HG03432 (cell line): ENCODE results near the gene MMP24OS.
"Not testable (repeated sequence)": the region's sequence is repeated elsewhere in the genome, so short reads cannot be mapped to it uniquely, and the experiment has no call there.

Experiments
- ATAC-seq: cut with Tn5 transposase; IDR thresholded peaks from one replicate; pipeline ENCODE4 v1.9.1; 2021; ENCODE audit warnings: mild to moderate bottlenecking, moderate library complexity; ENCODE audit not compliant: unreplicated experiment

Gene MMP24OS

DNA sequence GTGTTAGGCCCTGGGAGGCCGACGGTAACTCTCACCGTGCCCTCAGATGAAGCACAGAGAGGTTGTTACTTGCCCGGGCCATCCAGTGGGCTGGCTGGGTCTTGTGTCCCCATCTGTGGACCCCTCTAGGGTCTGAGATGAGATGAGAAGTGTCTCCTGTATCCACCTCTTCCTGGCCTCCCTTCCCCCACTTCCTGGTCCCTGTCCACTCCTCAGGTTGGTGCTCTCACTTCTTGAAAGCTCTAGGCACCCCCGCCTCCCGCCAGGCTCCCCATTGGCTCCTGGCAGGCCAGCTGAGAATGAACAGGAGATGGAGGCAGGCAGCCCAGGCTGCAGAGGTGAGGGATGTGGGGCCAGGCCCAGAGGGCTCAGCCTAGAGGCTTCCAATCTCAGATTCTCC is 1.5 kb downstream of the MMP24OS start:
- ATAC-seq: no peak

DNA sequence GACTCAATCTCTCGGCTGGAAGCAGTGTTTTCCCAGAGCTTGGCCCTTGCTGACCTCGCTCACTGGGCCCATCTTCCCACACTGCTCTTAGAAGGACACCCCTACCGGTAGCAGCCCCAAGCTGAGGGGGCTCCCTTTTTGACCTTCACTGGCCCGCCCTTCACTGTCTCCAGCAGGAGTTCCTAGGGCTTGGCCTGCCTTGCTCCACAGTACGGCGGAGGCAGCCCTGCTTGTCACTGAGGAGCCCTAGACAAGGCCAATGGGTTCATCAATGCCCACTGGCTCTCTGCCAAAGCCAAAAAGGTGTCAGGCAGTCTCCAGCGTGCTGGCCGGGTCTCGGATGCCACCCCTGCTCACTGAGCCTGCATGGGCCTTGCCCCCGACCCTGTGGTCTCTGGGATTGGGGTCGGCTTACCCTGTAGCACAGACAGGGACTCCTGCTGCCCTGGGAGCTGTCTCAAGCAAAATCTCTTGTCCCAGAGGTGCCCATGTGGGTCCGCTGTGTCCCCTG is 2.1 kb downstream of the MMP24OS start:
- ATAC-seq: no peak

DNA sequence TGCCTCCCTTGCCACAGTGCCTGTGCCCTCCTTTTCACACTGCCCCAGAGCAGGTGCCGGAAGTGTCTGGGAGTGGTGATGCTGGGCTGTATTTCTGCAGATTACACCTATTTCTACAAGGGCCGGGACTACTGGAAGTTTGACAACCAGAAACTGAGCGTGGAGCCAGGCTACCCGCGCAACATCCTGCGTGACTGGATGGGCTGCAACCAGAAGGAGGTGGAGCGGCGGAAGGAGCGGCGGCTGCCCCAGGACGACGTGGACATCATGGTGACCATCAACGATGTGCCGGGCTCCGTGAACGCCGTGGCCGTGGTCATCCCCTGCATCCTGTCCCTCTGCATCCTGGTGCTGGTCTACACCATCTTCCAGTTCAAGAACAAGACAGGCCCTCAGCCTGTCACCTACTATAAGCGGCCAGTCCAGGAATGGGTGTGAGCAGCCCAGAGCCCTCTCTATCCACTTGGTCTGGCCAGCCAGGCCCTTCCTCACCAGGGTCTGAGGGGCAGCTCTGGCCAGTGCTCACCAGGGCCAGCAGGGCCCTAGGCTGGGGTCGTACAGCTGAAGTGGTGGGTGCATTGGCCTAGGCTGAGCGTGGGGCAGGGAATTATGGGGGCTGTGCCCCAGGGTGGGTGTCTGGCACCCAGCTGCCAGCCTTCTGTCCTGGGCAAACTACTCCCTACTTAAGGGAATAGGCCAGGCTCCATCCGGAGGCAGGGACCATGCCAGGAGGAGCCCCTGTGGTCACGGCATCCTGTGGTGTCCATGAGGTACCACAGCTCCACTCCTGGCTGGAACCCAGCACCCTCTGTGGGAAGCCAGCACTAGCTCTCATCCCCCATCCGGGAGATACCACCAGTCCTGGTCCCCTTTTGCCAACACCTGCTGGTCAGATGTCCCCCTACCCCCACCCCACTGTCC is 3.5 kb downstream of the MMP24OS start:
- no peak for ATAC-seq

DNA sequence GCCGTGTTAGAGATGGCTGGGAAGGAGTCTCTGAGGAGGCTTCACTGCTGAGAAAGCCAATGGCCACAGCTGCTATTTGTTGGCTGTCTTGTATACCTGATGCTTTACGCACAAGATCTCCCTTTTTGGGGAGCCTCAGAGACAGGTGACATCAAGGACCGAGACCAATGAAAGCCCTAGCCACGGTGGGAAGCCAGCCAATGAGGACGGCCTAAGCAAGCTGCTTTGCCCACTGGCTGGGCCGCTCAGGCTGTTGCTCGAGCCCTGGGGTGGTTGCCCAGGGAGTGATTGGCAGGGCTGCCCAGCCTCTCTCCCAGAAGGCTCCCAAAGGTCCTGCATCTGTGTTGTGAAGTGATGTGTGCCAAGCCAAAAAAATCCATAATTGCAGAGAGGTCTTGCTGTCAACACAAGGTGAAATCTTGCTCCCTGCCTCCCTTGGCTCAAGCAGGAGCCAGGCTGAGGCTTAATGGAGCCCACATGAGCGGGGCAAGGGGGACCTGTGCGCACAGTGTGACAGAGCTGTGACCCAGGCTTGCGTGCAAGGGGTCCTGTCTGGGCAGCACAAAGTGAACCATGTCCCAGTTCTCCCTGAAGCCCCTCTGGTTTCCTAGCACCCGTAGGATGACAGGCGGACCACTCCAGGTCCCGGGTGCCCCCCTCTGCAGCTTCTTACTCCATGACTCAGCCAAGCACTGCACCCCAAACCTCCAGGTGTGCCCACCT is 4.3 kb downstream of the MMP24OS start:
- ATAC-seq: no peak

DNA sequence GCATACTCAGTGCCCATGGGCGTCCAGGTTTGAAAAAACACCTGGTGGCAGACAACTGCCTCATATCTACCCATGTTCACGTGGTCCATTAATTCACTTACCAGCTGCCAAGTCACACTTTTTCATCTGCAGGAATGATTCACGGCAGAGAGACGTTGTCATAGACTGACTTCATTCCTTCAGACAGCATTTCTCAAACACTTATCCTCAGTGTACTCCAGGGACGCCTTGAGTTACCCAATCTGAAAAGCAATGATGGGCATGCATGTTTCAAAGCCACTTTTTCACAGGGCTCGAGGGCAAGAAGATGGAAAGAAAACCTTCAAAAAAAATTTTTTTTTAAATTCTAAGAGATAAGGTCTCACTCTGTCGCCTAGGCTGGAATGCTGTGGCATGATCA is 6.0 kb downstream of the MMP24OS start:
- ATAC-seq: no peak

DNA sequence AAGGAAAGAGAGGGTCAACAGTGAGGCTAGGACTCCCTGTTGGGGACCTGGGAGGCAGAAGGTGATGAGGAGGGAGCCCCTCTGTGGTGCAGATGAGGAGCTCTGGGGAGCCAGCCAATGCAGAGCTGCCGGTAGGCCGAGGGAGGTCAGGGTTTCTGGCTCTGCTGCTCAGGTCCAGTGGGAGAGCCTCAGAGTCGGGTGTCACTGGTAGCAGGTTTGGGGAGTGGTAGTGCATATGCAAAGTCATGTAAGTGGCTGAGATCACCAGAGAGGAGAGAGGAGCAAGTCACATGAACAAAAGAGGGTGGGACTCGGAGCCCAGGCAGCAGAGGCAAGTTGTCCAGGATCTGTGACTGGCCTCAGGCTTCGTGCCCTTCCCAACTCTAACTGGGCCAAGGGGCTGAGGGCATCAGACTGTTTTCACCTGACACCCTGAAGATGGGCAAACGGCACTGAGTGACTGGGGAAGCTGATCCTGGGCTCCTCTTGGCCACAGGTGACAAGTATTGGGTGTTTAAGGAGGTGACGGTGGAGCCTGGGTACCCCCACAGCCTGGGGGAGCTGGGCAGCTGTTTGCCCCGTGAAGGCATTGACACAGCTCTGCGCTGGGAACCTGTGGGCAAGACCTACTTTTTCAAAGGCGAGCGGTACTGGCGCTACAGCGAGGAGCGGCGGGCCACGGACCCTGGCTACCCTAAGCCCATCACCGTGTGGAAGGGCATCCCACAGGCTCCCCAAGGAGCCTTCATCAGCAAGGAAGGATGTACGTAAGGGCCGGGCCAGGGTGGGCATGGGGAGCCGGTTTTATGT is 6.6 kb downstream of the MMP24OS start:
- ATAC-seq: no peak

DNA sequence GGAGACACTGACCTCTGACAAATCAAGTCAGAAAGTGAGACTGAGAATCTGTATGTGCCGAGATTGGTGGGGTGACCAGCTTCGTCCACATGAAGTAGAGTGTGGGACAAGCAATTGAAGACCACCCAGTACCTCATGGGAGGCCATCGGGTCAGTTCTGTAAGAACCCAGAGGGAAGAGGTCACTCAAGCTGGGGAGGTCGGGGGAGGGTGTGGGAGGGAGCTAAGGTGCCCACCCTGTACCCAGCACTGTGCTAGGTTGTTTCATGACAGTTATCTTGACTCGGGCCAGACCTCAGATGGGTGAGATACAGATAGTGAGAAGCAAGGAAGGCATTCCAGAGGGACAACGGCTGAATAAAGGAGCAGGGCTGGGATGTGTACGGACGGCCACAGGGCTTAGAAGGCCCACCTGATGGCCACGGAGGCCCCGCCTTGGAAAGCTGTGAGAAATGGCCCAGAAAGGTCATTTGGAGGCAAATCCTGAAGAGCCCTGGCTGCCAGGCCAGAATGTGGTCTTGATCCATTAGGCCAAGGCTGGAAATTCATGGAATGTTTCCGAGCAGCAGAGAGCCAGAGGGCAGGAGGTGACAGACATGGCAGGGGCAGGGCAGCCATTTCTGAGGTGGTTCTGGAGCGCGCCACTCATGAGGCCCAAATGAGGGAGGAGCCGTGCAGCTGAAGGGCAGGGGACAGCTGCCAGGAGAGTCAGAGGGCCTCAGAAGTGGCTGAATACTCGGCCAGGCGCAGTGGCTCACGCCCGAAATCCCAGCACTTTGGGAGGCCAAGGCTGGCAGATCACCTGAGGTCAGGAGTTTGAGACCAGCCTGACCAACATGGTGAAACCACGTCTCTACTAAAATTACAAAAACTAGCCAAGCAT is 7.7 kb downstream of the MMP24OS start:
- no peak for ATAC-seq

DNA sequence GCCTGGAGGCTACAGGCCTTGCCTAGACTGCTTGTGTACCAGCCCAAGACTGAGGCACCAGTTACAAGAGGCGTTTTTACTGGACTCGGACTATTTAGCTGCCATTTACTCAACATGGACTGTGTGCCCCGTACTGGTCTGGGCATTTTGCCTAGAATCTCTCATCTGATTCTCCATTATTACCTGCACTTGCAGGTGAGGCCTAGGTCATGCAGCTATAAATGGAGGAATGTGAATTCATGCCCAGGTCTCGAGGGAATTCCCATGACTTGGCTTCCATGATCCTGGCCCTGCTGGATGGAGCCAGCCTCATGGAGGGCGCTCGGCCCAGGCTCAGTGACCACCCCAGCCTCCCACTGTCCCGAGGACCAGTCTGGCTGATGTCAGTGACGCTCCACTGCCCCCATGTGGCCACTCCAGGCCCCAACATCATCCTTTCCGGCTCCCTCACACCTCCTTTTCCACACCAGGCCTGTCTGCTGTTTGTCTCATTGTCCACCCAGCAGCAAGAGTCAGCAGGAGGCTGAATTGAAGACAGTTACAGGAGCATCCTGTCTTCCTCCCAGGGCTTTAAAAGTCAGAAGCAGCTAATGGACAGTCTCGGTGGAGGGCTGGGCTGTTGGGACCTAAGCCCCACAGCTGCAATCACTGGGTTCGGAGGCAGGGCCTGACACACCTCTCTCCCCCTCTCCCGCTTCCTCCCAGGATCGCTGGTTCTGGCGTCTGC is 8.7 kb downstream of the MMP24OS start:
- ATAC-seq: no peak

DNA sequence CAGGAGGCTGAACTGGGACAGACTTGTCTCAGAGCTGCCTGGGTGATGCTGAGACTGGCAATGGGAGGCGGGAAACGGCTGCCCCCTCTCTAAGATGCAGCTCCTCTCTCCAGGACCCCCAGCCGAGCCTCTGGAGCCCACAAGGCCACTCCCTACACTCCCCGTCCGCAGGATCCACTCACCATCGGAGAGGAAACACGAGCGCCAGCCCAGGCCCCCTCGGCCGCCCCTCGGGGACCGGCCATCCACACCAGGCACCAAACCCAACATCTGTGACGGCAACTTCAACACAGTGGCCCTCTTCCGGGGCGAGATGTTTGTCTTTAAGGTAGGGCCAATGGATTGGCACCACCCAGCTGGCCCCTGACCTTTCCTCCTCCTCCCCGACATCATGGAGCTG is 10.8 kb downstream of the MMP24OS start:
- no peak for ATAC-seq

DNA sequence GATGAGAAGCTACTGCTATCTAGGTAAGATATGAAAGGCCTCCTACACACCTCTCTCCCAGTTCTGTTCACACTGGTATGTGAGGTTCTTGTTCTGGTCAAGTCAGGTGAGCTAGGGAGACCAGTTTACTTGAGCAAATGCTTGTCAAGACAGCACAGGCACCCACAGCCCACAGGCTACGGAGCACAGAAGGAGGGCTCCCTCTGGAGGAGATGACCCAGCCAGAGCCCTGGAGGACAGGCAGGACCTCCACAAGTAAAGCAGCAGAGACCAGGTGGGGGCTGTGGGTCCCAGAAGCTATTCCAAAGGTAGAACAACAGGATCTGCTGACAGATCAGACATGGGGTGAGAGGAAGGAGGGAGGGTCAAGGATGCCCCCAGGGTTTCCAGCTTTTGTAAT is 13.2 kb downstream of the MMP24OS start:
- no peak for ATAC-seq

DNA sequence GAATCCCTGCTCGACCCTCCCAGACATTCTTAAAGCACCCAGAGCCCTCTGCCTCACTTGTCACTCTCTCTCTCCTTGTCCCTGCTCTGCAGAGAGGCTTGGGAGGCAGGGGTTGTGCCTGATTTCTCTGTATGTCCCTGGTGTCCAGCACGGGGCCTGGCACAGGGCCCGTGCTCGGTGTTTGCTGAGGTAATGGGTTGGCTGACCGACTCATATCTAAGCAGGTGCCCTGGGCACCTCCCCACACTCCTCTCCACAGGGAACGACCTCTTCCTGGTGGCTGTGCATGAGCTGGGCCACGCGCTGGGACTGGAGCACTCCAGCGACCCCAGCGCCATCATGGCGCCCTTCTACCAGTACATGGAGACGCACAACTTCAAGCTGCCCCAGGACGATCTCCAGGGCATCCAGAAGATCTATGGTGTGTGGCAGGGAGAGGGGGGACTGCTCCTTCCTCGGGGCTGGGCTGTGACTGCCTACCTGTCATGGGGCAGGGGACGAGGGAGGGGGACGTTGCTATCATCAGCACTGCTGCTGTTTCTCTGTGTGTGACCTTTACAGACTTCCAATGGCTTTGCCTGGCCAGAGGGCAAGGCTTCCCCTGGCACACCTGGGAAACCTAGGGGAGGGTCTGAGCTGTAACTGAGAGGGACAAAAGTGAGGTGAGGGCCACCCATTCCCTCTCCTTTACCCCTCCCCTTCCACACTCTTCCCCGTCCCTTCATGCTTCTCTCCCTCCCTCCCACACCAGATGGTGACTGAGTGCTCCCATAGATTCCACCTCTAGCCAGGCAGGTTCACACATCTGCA is 14.2 kb downstream of the MMP24OS start:
- ATAC-seq: no peak

DNA sequence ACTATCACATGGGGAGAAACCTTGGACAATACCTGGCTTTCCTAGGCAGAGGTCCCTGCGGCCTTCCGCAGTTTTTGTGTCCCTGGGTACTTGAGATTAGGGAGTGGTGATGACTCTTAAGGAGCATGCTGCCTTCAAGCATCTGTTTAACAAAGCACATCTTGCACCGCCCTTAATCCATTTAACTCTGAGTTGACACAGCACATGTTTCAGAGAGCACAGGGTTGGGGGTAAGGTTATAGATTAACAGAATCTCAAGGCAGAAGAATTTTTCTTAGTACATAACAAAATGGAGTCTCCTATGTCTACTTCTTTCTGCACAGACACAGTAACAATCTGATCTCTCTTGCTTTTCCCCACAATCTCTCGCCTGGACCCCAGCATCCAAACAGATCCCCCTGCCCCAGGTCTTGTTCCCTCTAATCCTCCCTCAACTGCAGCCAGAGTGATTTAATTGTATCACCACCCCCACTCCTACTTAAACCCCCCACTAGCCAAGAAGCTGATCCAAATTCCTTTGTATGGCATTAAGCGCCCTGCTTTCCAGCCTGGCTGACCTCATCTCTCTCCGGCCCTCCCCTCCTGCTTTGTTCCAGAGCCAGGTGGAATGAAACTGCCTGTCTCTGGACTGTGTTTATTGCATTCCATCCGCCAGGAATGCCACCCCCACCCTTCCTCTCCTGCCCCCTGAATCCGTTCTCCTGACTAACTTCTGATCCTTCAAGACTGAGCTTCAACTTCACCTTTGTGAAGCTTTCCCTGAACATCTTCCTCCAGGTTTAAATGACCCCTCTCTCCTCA is 15.0 kb downstream of the MMP24OS start:
- not testable (repeated sequence) for ATAC-seq

DNA sequence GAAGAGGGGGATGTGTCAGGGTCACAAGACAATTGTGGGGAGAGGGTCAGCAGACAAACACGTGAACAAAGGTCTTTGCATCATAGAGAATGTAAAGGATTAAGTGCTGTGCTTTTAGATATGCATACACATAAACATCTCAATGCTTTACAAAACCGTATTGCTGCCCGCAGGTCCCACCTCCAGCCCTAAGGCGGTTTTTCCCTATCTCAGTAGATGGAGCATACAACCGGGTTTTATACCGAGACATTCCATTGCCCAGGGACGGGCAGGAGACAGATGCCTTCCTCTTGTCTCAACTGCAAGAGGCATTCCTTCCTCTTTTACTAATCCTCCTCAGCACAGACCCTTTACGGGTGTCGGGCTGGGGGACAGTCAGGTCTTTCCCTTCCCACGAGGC is 15.6 kb downstream of the MMP24OS start:
- not testable (repeated sequence) for ATAC-seq

DNA sequence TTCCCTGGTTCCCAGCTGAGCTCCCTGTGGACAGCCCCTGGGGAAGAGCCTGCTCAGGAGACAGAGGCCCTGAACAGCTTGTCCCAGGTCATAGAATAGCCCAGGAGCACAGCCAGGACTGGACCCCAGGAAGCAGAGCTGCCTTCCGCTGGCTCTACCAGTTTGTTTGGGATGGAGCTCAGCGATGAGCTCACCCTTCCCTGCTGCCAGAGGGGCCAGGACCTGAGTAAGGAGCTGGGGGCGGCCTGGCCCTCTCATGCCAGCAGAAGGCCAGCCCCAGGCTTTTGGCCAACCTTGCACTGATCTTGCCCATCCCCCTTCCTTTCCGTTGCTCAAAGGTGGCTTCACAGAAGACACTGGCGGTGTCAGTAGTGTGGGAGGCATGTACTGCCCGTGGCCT is 17.5 kb downstream of the MMP24OS start:
- no peak for ATAC-seq

DNA sequence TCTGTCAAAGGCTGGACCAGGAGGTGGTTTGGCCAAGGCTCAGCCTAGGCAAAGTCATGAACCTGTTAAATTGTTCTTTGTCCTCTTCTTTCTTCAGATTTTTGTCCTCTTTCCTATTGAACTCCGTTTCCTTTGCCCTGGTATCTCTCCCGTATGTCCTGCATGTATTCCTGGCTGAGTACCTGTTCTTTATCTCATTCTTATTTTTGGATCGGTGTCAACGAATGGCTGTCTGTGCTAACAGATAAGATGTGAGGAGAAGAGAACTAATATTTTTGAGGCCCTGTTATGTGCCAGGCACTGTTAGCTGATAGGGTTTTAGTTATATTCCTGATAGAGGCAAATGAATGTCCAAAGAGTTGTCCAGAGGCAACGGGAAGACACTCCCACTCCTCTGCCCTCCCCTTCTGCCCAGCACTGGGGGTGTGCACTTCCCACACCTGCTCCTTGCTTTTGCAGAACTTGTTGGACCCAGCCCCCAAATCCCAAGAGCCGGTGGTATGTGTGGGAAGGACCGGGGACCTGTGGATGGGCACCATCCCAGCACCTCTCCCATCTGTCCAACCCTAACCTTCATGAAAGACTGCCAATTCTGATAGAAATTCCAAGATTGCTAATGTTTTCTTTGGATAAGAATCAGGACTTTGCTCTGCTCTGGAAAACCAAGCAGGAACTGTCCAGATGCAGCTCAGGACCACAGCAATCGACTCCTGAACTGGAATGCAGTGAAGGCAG is 20.6 kb downstream of the MMP24OS start:
- ATAC-seq: no peak

DNA sequence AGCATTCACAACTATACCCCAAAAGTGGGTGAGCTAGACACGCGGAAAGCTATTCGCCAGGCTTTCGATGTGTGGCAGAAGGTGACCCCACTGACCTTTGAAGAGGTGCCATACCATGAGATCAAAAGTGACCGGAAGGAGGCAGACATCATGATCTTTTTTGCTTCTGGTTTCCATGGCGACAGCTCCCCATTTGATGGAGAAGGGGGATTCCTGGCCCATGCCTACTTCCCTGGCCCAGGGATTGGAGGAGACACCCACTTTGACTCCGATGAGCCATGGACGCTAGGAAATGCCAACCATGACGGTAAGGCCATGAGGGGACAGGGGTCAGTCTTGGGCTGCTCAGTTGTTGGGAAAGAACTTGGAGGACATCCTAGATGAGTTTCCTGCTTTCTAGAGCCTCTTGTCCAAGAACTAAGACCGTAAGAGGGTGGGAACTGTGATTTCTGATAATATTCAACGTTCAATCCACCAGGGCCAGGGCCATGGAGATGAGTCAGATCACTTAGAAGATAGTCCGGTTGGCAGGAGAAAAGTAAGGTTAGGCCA is 23.4 kb downstream of the MMP24OS start:
- no peak for ATAC-seq

DNA sequence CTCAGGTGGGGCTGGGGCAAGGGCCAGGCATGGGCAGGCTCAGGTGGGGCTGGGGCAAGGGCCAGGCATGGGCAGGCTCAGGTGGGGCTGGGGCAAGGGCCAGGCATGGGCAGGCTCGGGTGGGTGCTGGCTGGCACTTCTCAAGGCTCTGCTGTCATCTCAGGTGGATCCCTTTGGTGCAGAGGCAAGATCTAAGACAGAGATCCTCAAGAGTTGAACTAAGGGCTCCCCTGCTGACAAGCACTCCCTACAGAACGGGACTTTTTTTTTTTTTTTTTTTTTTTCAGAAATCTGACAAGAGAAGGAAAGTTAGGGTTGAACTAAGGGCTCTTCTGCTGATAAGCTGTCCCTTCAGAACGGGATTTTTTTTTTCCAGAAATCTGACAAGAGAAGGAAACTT is 24.9 kb downstream of the MMP24OS start:
- no peak for ATAC-seq
